ENCODE data around the gene DPYD.

- TF ChIP-seq EZH2phosphoT487 (conservative IDR thresholded peaks at IDR 0.05; ENCODE audit: low read length) (no peak), CTCF (IDR thresholded peaks at IDR 0.05; ENCODE audit: insufficient read depth, low read length, poor library complexity, severe bottlenecking) (no peak)
Observed at GRCh38 chr1:97112442-97112841, 808.4 kb downstream of the DPYD start.

All from SU-DHL-6 (cell line).